ENCODE data around the gene CSMD2.

CSMD2 gene

GRCh38 chr1:33497410-33497809 lies 667.6 kb downstream of the CSMD2 start:
- Histone ChIP-seq H4K20me1 (ENCODE audit: insufficient read depth, low read length) (no peaks in the 10 kb centered on the region), H3K9ac (ENCODE audit: low read length) (no peak overlapping the region), H3K27me3 (replicated peaks; ENCODE audit: insufficient read depth, low read length) (no peaks in the 10 kb centered on the region), H3K4me3 (ENCODE audit: low read length) (no peak overlapping the region), H2AFZ (ENCODE audit: low read length) (no peak overlapping the region), H3K9me2 (replicated peaks; ENCODE audit: insufficient read depth, low read length) (no peaks in the 10 kb centered on the region), H3F3A (ENCODE audit: insufficient read depth, low read length) (no peaks in the 10 kb centered on the region), H3K4me1 (ENCODE audit: low read length) (no peaks in the 10 kb centered on the region), H3K9me3 (replicated peaks; ENCODE audit: insufficient read depth, low read length) (no peaks in the 10 kb centered on the region), H3K79me2 (ENCODE audit: low read length) (no peaks in the 10 kb centered on the region), H3K4me2 (ENCODE audit: low read depth, low read length) (no peak overlapping the region), H3K36me3 (replicated peaks; ENCODE audit: insufficient read depth, low read length) (no peaks in the 10 kb centered on the region), H3K27ac (ENCODE audit: low read length) (no peak overlapping the region)
- TF ChIP-seq EZH2 (optimal IDR thresholded peaks at IDR 0.05; ENCODE audit: low read depth, low read length) (no peak), CTCF (IDR thresholded peaks at IDR 0.05; ENCODE audit: low read length) (no peak), EZH2phosphoT487 (IDR thresholded peaks at IDR 0.05; ENCODE audit: low read length) (no peak)
- DNase-seq, result no peak

- Histone ChIP-seq H3K4me1 (ENCODE audit: low read length) (no peaks in the 10 kb centered on the region), H3K79me2 (ENCODE audit: low read length) (no peaks in the 10 kb centered on the region), H2AFZ (ENCODE audit: low read length) (no peak overlapping the region), H3K36me3 (replicated peaks; ENCODE audit: insufficient read depth, low read length) (no peaks in the 10 kb centered on the region), H4K20me1 (ENCODE audit: insufficient read depth, low read length) (no peaks in the 10 kb centered on the region), H3K27me3 (replicated peaks; ENCODE audit: insufficient read depth, low read length) (no peaks in the 10 kb centered on the region), H3F3A (ENCODE audit: insufficient read depth, low read length) (no peaks in the 10 kb centered on the region), H3K4me3 (ENCODE audit: low read length) (no peak overlapping the region), H3K4me2 (ENCODE audit: low read depth, low read length) (no peak overlapping the region), H3K9me2 (replicated peaks; ENCODE audit: insufficient read depth, low read length) (no peaks in the 10 kb centered on the region), H3K9ac (ENCODE audit: low read length) (no peak overlapping the region), H3K27ac (ENCODE audit: low read length) (no peak overlapping the region), H3K9me3 (replicated peaks; ENCODE audit: insufficient read depth, low read length) (no peaks in the 10 kb centered on the region)
- DNase-seq, result no peak
- TF ChIP-seq EZH2 (optimal IDR thresholded peaks at IDR 0.05; ENCODE audit: low read depth, low read length), result no peak
- TF ChIP-seq CTCF (IDR thresholded peaks at IDR 0.05; ENCODE audit: low read length), result no peak
- TF ChIP-seq EZH2phosphoT487 (IDR thresholded peaks at IDR 0.05; ENCODE audit: low read length), result no peak
Measured at GRCh38 chr1:33494929-33495328, 670.1 kb downstream of the CSMD2 start.

- H2AFZ ChIP-seq (ENCODE audit: low read length), result no peak overlapping the region
- H3F3A ChIP-seq (ENCODE audit: insufficient read depth, low read length), result no peaks in the 10 kb centered on the region
- H3K36me3 ChIP-seq (replicated peaks; ENCODE audit: insufficient read depth, low read length), result no peaks in the 10 kb centered on the region
- no peaks in the 10 kb centered on the region for H3K4me1 ChIP-seq (ENCODE audit: low read length)
- no peak overlapping the region for H3K4me2 ChIP-seq (ENCODE audit: low read depth, low read length)
- no peak overlapping the region for H3K9ac ChIP-seq (ENCODE audit: low read length)
- no peak for DNase-seq
- no peaks in the 10 kb centered on the region for H3K27me3 ChIP-seq (replicated peaks; ENCODE audit: insufficient read depth, low read length)
- H3K79me2 ChIP-seq (ENCODE audit: low read length), result no peaks in the 10 kb centered on the region
- H3K4me3 ChIP-seq (ENCODE audit: low read length), result no peak overlapping the region
- H3K27ac ChIP-seq (ENCODE audit: low read length), result no peak overlapping the region
- H3K9me2 ChIP-seq (replicated peaks; ENCODE audit: insufficient read depth, low read length), result no peaks in the 10 kb centered on the region
- no peaks in the 10 kb centered on the region for H3K9me3 ChIP-seq (replicated peaks; ENCODE audit: insufficient read depth, low read length)
- TF ChIP-seq EZH2 (optimal IDR thresholded peaks at IDR 0.05; ENCODE audit: low read depth, low read length), result no peak
- no peak for TF ChIP-seq CTCF (IDR thresholded peaks at IDR 0.05; ENCODE audit: low read length)
- TF ChIP-seq EZH2phosphoT487 (IDR thresholded peaks at IDR 0.05; ENCODE audit: low read length), result no peak
- H4K20me1 ChIP-seq (ENCODE audit: insufficient read depth, low read length), result no peaks in the 10 kb centered on the region
Measured at GRCh38 chr1:33488624-33489023, 676.4 kb downstream of the CSMD2 start.

Data from MM.1S (cell line).